Activated CD4-positive, alpha-beta memory T cell treated with anti-CD3 and anti-CD28 coated beads for 36 hours (primary cell): Measurements from ENCODE around the gene DCLK1. TPM values are rescaled to one million over a fixed set of nuclear protein-coding genes. Genes with fewer than 3 reads are reported as not detected.

Source experiments
- CTCF ChIA-PET: fragments of 350-600 bp; sonication (Branson Sonifier 250); formaldehyde crosslinking; loops from one replicate; lab custom pipeline; 2021; ENCODE audit warnings: antibody characterized with exemption, inconsistent platforms; lab: Charles Lee
- POLR2A ChIA-PET: fragments of 350-600 bp; sonication (Branson Sonifier 250); formaldehyde crosslinking; loops from one replicate; lab custom pipeline; 2021; ENCODE audit warnings: antibody characterized with exemption; lab: Charles Lee
- DNase-seq: peaks from one replicate; pipeline ENCODE4 v3.0.0-alpha.2; 2020
- H3K27ac Mint-ChIP-seq: one replicate; pipeline ENCODE4 v1.8.0; 2021; ENCODE audit warnings: mixed read lengths
- H3K27me3 Mint-ChIP-seq: one replicate; pipeline ENCODE4 v1.8.0; 2021; ENCODE audit warnings: mixed read lengths
- H3K36me3 Mint-ChIP-seq: one replicate; pipeline ENCODE4 v1.8.0; 2021; ENCODE audit warnings: mixed read lengths
- H3K4me1 Mint-ChIP-seq: one replicate; pipeline ENCODE4 v1.8.0; 2021; ENCODE audit warnings: low read depth, mixed read lengths
- H3K4me3 Mint-ChIP-seq: one replicate; pipeline ENCODE4 v1.8.0; 2021; ENCODE audit warnings: mild to moderate bottlenecking, mixed read lengths
- H3K9me3 Mint-ChIP-seq: one replicate; pipeline ENCODE4 v1.8.0; 2021; ENCODE audit warnings: mixed read lengths
- intact Hi-C: fragments of 100-400 bp; cut with micrococcal nuclease; formaldehyde crosslinking; loops from one replicate; pipeline ENCODE4 v1.15.1; 2023
- total RNA-seq, 2 experiments: library from RNA; stranded (reverse); gene quantifications; one replicate each; pipeline ENCODE4 v1.2.3, GENCODE V29; 2021

DCLK1 gene
- total RNA-seq, 2 experiments from 2014 or later: not detected

DNA sequence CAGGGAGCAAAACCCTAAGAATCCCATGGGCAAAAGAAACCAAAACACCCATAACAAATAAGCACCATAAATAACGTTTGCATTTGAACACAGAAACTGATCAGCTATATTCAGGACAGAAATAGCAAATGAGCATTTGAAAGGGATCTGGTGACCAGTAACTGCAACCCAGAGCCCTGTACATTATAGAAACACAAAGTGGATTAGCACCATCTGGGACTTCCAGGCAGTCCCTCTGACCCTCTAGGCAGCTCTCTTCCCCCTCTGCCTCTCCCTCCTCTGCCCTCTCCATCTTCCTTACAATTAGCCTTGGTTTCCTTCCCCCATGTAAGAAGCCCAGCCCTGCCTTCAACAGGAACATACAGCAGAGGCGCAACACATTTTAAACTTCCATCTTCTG is 215.0 kb downstream of the DCLK1 start:
- Mint-ChIP-seq H3K4me3 (no peak overlapping the region), H3K27ac (no peak overlapping the region), H3K9me3 (no peaks in the 10 kb centered on the region), H3K27me3 (peaks cover under 1% of the 10 kb centered on the region), H3K4me1 (no peaks in the 10 kb centered on the region), H3K36me3 (no peaks in the 10 kb centered on the region)
- ChIA-PET POLR2A (no interaction called here), CTCF (no interaction called here)
- intact Hi-C loops: no loop called here
- no peak for DNase-seq

GRCh38 chr13:35914662-35915061 is 216.5 kb downstream of the DCLK1 start:
- no peak for DNase-seq
- no peaks in the 10 kb centered on the region for H3K9me3 Mint-ChIP-seq
- no peaks in the 10 kb centered on the region for H3K27me3 Mint-ChIP-seq
- no peaks in the 10 kb centered on the region for H3K4me1 Mint-ChIP-seq
- intact Hi-C loops: no loop called here
- H3K36me3 Mint-ChIP-seq: no peaks in the 10 kb centered on the region
- CTCF ChIA-PET: no interaction called here
- no peak overlapping the region for H3K4me3 Mint-ChIP-seq
- no peak overlapping the region for H3K27ac Mint-ChIP-seq
- POLR2A ChIA-PET: interaction anchor here (1.0 kb wide), 1 partner anchor 39 kb away, joined by 3 read pairs; no protein-coding TSS in a partner anchor

DNA sequence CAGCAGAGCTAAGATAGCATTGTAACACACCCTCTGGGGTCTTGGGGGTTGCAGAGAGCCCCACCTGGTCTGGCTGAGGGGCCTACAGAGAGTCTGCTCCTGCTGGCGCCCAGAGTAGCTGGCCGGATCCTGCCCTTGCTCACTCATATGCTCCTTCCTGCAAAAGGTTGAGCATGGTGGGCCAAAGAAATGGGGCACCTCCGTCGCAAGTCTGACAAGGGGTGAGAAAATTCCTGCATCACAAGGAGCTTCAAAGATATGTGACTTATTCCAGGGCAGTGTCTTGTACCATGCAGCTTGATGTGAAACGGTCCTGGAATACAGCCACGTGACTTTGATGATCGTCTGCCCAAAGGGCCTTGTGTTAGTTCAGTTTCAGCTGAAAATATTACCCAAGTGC is 218.3 kb downstream of the DCLK1 start:
- Mint-ChIP-seq H3K27me3 (no peaks in the 10 kb centered on the region), H3K36me3 (no peaks in the 10 kb centered on the region), H3K4me1 (no peaks in the 10 kb centered on the region), H3K9me3 (no peaks in the 10 kb centered on the region), H3K4me3 (no peak overlapping the region), H3K27ac (no peak overlapping the region)
- DNase-seq: no peak
- ChIA-PET POLR2A (no interaction called here), CTCF (no interaction called here)
- intact Hi-C loops: no loop called here

DNA sequence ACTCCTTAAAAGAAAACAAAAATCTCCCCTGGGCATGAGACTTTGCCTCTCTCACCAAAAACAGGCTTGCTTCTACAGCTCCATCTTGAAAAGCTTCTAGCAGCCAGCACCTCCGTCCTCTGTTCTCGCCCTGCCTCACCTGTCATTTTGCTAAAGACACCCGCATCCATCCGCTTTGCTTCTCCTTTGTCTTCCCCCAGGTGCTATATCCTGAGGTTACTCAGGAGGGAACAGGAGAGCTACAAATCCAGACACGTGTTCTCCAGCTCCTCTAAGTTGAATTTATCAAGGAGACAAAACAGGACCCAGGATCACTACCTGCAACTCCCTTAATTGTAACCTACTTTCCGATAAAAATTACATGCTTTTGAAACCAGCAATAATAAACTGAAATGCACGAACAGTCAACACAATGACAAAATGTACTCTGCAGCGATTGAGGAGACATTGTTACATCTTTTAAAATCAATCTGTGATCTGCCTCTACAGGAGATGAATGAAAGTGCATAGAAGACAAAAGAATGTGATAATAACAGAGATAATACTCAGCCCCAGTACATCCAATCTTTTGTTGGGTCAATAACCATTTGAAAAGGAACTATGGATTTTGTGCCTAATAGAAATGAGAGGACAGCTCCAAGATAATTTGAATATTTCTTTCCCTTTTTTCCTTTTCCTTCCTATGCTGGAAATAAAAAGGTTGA is 221.2 kb downstream of the DCLK1 start:
- ChIA-PET CTCF (no interaction called here), POLR2A (no interaction called here)
- DNase-seq: no peak
- Mint-ChIP-seq H3K36me3 (no peaks in the 10 kb centered on the region), H3K4me3 (no peak overlapping the region), H3K27ac (no peak overlapping the region), H3K9me3 (no peaks in the 10 kb centered on the region), H3K4me1 (no peaks in the 10 kb centered on the region), H3K27me3 (no peaks in the 10 kb centered on the region)
- intact Hi-C loops: no loop called here

GRCh38 chr13:35909091-35909490 is 222.1 kb downstream of the DCLK1 start:
- Mint-ChIP-seq H3K4me3 (no peak overlapping the region), H3K4me1 (no peaks in the 10 kb centered on the region), H3K9me3 (no peaks in the 10 kb centered on the region), H3K27me3 (peaks cover 2% of the 10 kb centered on the region), H3K27ac (no peak overlapping the region), H3K36me3 (no peaks in the 10 kb centered on the region)
- POLR2A ChIA-PET: no interaction called here
- CTCF ChIA-PET: no interaction called here
- DNase-seq: no peak
- intact Hi-C loops: no loop called here

- Mint-ChIP-seq H3K4me3 (no peak overlapping the region), H3K27ac (no peak overlapping the region), H3K36me3 (no peaks in the 10 kb centered on the region), H3K4me1 (no peaks in the 10 kb centered on the region), H3K27me3 (peaks cover 2% of the 10 kb centered on the region), H3K9me3 (no peaks in the 10 kb centered on the region)
- ChIA-PET POLR2A (no interaction called here), CTCF (no interaction called here)
- no peak for DNase-seq
- intact Hi-C loops: no loop called here
These were observed 223.0 kb downstream of the DCLK1 start for GRCh38 chr13:35908226-35908625.

- no peak overlapping the region for H3K4me3 Mint-ChIP-seq
- intact Hi-C loops: no loop called here
- no peaks in the 10 kb centered on the region for H3K4me1 Mint-ChIP-seq
- H3K36me3 Mint-ChIP-seq: no peaks in the 10 kb centered on the region
- POLR2A ChIA-PET: no interaction called here
- no peak for DNase-seq
- peaks cover 2% of the 10 kb centered on the region for H3K27me3 Mint-ChIP-seq
- H3K9me3 Mint-ChIP-seq: no peaks in the 10 kb centered on the region
- CTCF ChIA-PET: no interaction called here
- H3K27ac Mint-ChIP-seq: no peak overlapping the region
These were observed 224.5 kb downstream of the DCLK1 start for GRCh38 chr13:35906636-35907035.

DNA sequence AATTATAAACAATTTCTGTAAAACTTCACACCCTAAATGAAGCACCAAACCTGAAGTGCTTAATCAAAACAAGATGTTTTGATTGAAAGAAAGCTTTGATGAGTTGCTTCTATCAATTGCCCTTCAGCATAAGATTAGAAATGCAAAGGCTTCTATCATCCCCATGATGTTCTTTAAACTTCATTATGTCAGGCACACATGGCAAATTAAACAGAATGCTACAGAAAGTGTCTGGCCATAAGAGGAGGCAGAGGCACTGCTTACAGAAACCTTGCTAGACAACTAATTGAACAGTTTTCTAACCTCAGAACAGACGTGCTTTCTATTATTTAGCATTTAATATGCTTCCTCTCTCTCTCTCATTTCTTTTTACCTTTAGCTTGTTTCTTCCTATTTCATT is 228.1 kb downstream of the DCLK1 start:
- POLR2A ChIA-PET: no interaction called here
- Mint-ChIP-seq H3K9me3 (no peaks in the 10 kb centered on the region), H3K4me3 (no peak overlapping the region), H3K4me1 (no peaks in the 10 kb centered on the region), H3K36me3 (no peaks in the 10 kb centered on the region), H3K27me3 (peaks cover 2% of the 10 kb centered on the region), H3K27ac (no peak overlapping the region)
- CTCF ChIA-PET: no interaction called here
- intact Hi-C loops: no loop called here
- DNase-seq: no peak

GRCh38 chr13:35898041-35898440 is 233.1 kb downstream of the DCLK1 start:
- no peak for DNase-seq
- Mint-ChIP-seq H3K36me3 (no peaks in the 10 kb centered on the region), H3K4me1 (no peaks in the 10 kb centered on the region), H3K27ac (no peak overlapping the region), H3K9me3 (no peaks in the 10 kb centered on the region), H3K4me3 (no peak overlapping the region), H3K27me3 (no peaks in the 10 kb centered on the region)
- ChIA-PET CTCF (no interaction called here), POLR2A (no interaction called here)
- intact Hi-C loops: no loop called here

DNA sequence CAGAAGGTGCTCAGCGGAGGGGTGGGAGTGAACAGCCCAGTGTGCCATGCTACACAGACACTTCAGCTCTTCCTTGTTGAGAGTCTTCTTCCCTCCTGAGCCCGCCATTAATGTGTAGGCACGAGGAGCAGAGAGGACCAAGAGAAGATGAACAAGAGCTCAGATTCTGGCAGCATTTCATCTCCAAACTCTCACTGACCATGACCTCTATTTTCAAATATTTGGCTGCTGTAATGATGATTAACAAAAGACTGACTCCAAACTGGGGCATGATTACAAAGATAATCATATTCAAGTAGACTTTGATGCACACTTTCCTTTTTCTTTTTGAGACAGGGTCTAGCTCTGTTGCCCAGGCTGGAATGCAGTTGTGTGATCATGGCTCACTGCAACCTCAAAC is 236.5 kb downstream of the DCLK1 start:
- DNase-seq: no peak
- ChIA-PET POLR2A (no interaction called here), CTCF (no interaction called here)
- Mint-ChIP-seq H3K27ac (no peak overlapping the region), H3K9me3 (no peaks in the 10 kb centered on the region), H3K36me3 (no peaks in the 10 kb centered on the region), H3K4me3 (no peak overlapping the region), H3K27me3 (no peaks in the 10 kb centered on the region), H3K4me1 (no peaks in the 10 kb centered on the region)
- intact Hi-C loops: no loop called here

DNA sequence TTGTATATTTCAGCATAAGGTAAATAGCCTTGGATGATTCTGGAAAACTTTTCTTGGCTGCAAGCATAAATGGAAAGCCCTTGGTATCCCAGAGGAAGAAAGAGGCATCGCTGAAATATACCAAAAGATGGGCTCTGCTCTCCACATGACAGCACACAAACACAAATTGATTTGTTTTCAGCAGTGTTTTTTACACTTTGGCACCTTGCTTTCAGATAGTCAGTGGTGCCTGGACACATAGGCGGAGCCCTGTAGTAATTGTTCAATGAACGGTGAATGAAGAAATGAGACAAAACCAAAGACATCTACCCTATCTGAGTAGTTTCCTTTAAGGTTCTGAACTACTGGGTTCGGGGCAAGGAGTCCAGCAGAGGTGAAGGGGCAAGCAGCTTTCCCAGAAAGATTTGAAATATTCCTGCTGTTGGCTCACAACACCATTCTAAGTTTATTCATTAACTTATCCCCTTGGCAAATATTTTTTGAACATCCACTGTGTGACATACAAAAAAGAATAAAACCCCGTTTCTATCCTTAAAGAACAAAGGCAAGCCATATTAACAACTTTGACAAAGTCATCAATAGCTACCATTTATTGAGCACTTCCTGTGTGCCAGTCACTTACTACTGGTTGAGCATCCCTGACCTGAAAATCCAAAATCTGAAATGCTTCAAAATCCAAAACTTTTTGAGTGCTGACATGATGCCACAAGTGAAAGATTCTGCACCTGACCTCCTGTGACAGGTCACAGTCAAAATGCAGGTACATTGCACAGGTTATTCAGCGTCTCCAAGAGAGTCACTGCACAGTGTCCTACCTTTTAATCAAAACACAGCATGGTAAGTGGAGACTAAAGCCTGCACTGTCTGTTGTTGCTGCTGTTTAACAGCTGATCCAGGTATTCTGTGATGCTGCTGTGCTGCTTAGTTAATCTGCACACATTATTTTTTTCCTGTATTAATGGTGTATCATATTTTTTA is 238.1 kb downstream of the DCLK1 start:
- Mint-ChIP-seq H3K9me3 (no peaks in the 10 kb centered on the region), H3K4me3 (no peak overlapping the region), H3K4me1 (no peaks in the 10 kb centered on the region), H3K27ac (no peak overlapping the region), H3K27me3 (no peaks in the 10 kb centered on the region), H3K36me3 (no peaks in the 10 kb centered on the region)
- POLR2A ChIA-PET: no interaction called here
- DNase-seq: no peak
- CTCF ChIA-PET: no interaction called here
- intact Hi-C loops: no loop called here

- Mint-ChIP-seq H3K27ac (no peak overlapping the region), H3K9me3 (no peaks in the 10 kb centered on the region), H3K4me3 (no peak overlapping the region), H3K27me3 (no peaks in the 10 kb centered on the region), H3K4me1 (no peaks in the 10 kb centered on the region), H3K36me3 (no peaks in the 10 kb centered on the region)
- ChIA-PET CTCF (no interaction called here), POLR2A (no interaction called here)
- DNase-seq: no peak
- intact Hi-C loops: no loop called here
These were observed 239.4 kb downstream of the DCLK1 start for GRCh38 chr13:35891507-35892441.
